Panc1 (cell line): ENCODE results near the gene TBX5.

Experiments used
- SIN3A ChIP-seq: IDR thresholded peaks from 2 replicates; pipeline ENCODE4 v1.6.1; 2012; ENCODE audit warnings: low read depth, mild to moderate bottlenecking, low read length, moderate library complexity, borderline replicate concordance; ENCODE audit not compliant: insufficient read depth
- TF ChIP-seq, protein P1 (sequence below): fragments of 450-650 bp; IDR thresholded peaks from 2 replicates; pipeline ENCODE4 v1.5.1; 2017; ENCODE audit warnings: mild to moderate bottlenecking

- TF ChIP-seq, protein P1, sequence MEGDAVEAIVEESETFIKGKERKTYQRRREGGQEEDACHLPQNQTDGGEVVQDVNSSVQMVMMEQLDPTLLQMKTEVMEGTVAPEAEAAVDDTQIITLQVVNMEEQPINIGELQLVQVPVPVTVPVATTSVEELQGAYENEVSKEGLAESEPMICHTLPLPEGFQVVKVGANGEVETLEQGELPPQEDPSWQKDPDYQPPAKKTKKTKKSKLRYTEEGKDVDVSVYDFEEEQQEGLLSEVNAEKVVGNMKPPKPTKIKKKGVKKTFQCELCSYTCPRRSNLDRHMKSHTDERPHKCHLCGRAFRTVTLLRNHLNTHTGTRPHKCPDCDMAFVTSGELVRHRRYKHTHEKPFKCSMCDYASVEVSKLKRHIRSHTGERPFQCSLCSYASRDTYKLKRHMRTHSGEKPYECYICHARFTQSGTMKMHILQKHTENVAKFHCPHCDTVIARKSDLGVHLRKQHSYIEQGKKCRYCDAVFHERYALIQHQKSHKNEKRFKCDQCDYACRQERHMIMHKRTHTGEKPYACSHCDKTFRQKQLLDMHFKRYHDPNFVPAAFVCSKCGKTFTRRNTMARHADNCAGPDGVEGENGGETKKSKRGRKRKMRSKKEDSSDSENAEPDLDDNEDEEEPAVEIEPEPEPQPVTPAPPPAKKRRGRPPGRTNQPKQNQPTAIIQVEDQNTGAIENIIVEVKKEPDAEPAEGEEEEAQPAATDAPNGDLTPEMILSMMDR = no peak
- TF ChIP-seq SIN3A = no peak
These were observed 922 bp downstream of the TBX5 start for GRCh38 chr12:114404926-114405518.
